HCT116 (cell line): Measurements from ENCODE around the gene TSPAN13. TPM values are rescaled to one million over a fixed set of nuclear protein-coding genes. Genes with fewer than 3 reads are reported as not detected.

Experiments
- ATAC-seq: fragments of 200-7000 bp; cut with Tn5 transposase; 2 replicates; pipeline ENCODE4 v1.9.1; 2020; ENCODE audit warnings: mild to moderate bottlenecking, moderate library complexity
- BruUV-seq: library from RNA; stranded (reverse); fragments of 400-500 nt; replicated peaks from 2 replicates; lab custom pipeline; 2021; lab: Mats Ljungman, UMichigan
- CTCF ChIA-PET: fragments of 300-600 bp; sonication (Branson Sonifier 250); formaldehyde crosslinking; loops from one replicate; lab custom pipeline; 2021; ENCODE audit warnings: antibody characterized with exemption; lab: Charles Lee
- POLR2A ChIA-PET: fragments of 300-600, 350-600 bp; sonication (Branson Sonifier 250); formaldehyde crosslinking; loops from one replicate; lab custom pipeline; 2021; ENCODE audit warnings: antibody characterized with exemption; lab: Charles Lee
- RAD21 ChIA-PET, 2 experiments: fragments of 300-600 bp; sonication (Branson Sonifier 250); formaldehyde crosslinking; loops; one replicate each; lab custom pipeline; 2023; ENCODE audit warnings: low total read pairs in 2 of 2; ENCODE audit not compliant: uncharacterized antibody in 2 of 2, unreplicated experiment in 2 of 2, low non-redundant PET in 1 of 2; lab: Charles Lee
- DNase-seq: peaks from one replicate; pipeline ENCODE4 v3.0.0-alpha.2; 2010; ENCODE audit warnings: low read depth, low spot score
- H2AFZ ChIP-seq: fragments of 200-600 bp; shearing (Covaris generic), sonication (generic); 2 replicates; pipeline ENCODE4 v1.6.1; 2017; ENCODE audit warnings: low read depth, mixed run types, mixed read lengths, antibody characterized with exemption, low read length; ENCODE audit not compliant: poor library complexity, severe bottlenecking
- H3K27ac ChIP-seq: 2 replicates; pipeline ENCODE4 v1.5.1; 2012; ENCODE audit warnings: low read depth, low read length
- H3K27me3 ChIP-seq: fragments of 200-600 bp; sonication (generic); 2 replicates; pipeline ENCODE4 v1.6.1; 2016; ENCODE audit warnings: mixed run types, low read length, mixed read lengths; ENCODE audit not compliant: insufficient read depth
- H3K36me3 ChIP-seq, 2 experiments: fragments of 200-500 bp in 1 of 2; fragments of 200-600 bp in 1 of 2; sonication (Bioruptor generic) in 1 of 2; sonication (generic) in 1 of 2; 2 replicates each; pipeline versions ENCODE4 v1.5.1 to v1.6.1; 2014 to 2016; ENCODE audit warnings: low read length in 2 of 2, inconsistent platforms in 1 of 2, mixed read lengths in 1 of 2, mixed run types in 1 of 2; ENCODE audit not compliant: insufficient read depth in 2 of 2, control insufficient read depth in 1 of 2
- H3K4me1 ChIP-seq, 2 experiments: fragments of 200-600 bp in 1 of 2; sonication (generic) in 1 of 2; 2 replicates each; pipeline versions ENCODE4 v1.5.1 to v1.6.1; 2012 to 2017; ENCODE audit warnings: low read length in 2 of 2, inconsistent platforms in 1 of 2, mild to moderate bottlenecking in 1 of 2, mixed read lengths in 1 of 2, mixed run types in 1 of 2, moderate library complexity in 1 of 2; ENCODE audit not compliant: insufficient read depth in 2 of 2, control insufficient read depth in 1 of 2
- H3K4me2 ChIP-seq: fragments of 200-600 bp; sonication (generic); 2 replicates; pipeline ENCODE4 v1.6.1; 2017; ENCODE audit warnings: mixed run types, low read length, mixed read lengths
- H3K4me3 ChIP-seq, 2 experiments: fragments of 200-600 bp in 1 of 2; sonication (generic) in 1 of 2; replicated peaks in 1 of 2; 2 replicates each; pipeline ENCODE4 v1.5.1; 2011 to 2016; ENCODE audit warnings: low read length in 2 of 2, control low read depth in 1 of 2, low read depth in 1 of 2, mild to moderate bottlenecking in 1 of 2, mixed read lengths in 1 of 2, mixed run types in 1 of 2
- H3K79me2 ChIP-seq: fragments of 200-600 bp; sonication (generic); 2 replicates; pipeline ENCODE4 v1.6.1; 2017; ENCODE audit warnings: mild to moderate bottlenecking, mixed run types, low read length, moderate library complexity, mixed read lengths; ENCODE audit not compliant: insufficient read depth
- H3K9ac ChIP-seq: fragments of 200-600 bp; sonication (generic); 2 replicates; pipeline ENCODE4 v1.6.1; 2016; ENCODE audit warnings: low read length, mixed read lengths
- H3K9me2 ChIP-seq: fragments of 200-600 bp; sonication (generic), shearing (Covaris generic); 2 replicates; pipeline ENCODE4 v1.6.1; 2017; ENCODE audit warnings: mixed run types, mild to moderate bottlenecking, moderate library complexity; ENCODE audit not compliant: insufficient read depth
- H3K9me3 ChIP-seq, 2 experiments: fragments of 200-500 bp in 1 of 2; fragments of 200-600 bp in 1 of 2; sonication (Bioruptor generic) in 1 of 2; sonication (generic) in 1 of 2; 2 replicates each; pipeline ENCODE4 v1.6.1; 2014 to 2017; ENCODE audit warnings: low read length in 2 of 2, mixed read lengths in 2 of 2, inconsistent platforms in 1 of 2, low read depth in 1 of 2, mild to moderate bottlenecking in 1 of 2, mixed run types in 1 of 2, moderate library complexity in 1 of 2; ENCODE audit not compliant: control insufficient read depth in 1 of 2, insufficient read depth in 1 of 2
- H4K20me1 ChIP-seq: fragments of 200-600 bp; sonication (generic), shearing (Covaris generic); 2 replicates; pipeline ENCODE4 v1.6.1; 2017; ENCODE audit warnings: mixed run types, mild to moderate bottlenecking, moderate library complexity; ENCODE audit not compliant: insufficient read depth
- ATF3 ChIP-seq: IDR thresholded peaks from 2 replicates; pipeline ENCODE4 v1.6.1; 2012
- CBX3 ChIP-seq: IDR thresholded peaks from 2 replicates; pipeline ENCODE4 v1.6.1; 2012; ENCODE audit warnings: low read depth
- CTCF ChIP-seq, 3 experiments: fragments of 200-600 bp in 1 of 3; sonication (generic) in 1 of 3; IDR thresholded peaks in 2 of 3; conservative IDR thresholded peaks in 1 of 3; 2 replicates each; pipeline ENCODE4 v1.5.1; 2012 to 2017; ENCODE audit warnings: low read depth in 2 of 3, low read length in 2 of 3, antibody characterized with exemption in 1 of 3, borderline replicate concordance in 1 of 3, control low read depth in 1 of 3, mild to moderate bottlenecking in 1 of 3, mixed read lengths in 1 of 3, mixed run types in 1 of 3, moderate library complexity in 1 of 3; ENCODE audit not compliant: insufficient read depth in 1 of 3
- EGR1 ChIP-seq: IDR thresholded peaks from 2 replicates; pipeline ENCODE4 v1.6.1; 2012; ENCODE audit warnings: low read depth
- JUND ChIP-seq: IDR thresholded peaks from 2 replicates; pipeline ENCODE4 v1.6.1; 2012
- POLR2AphosphoS5 ChIP-seq: IDR thresholded peaks from 2 replicates; pipeline ENCODE4 v1.6.1; 2011; ENCODE audit warnings: mild to moderate bottlenecking, low read depth, low read length, moderate library complexity
- RAD21 ChIP-seq: IDR thresholded peaks from 2 replicates; pipeline ENCODE4 v1.6.1; 2012; ENCODE audit warnings: low read depth, mild to moderate bottlenecking
- SP1 ChIP-seq: IDR thresholded peaks from 2 replicates; pipeline ENCODE4 v1.6.1; 2012; ENCODE audit warnings: low read depth
- TCF7L2 ChIP-seq: IDR thresholded peaks from 2 replicates; pipeline ENCODE4 v1.7.0; 2011; ENCODE audit warnings: borderline replicate concordance, inconsistent platforms; ENCODE audit not compliant: insufficient read depth, insufficient read length; ENCODE audit errors: extremely low read depth
- YY1 ChIP-seq: IDR thresholded peaks from 2 replicates; pipeline ENCODE4 v1.6.1; 2011; ENCODE audit warnings: low read length, low read depth, moderate library complexity, mild to moderate bottlenecking; ENCODE audit not compliant: insufficient replicate concordance; ENCODE audit errors: extremely low read depth
- ZFX ChIP-seq: fragments of 450-650 bp; IDR thresholded peaks from 2 replicates; pipeline ENCODE4 v1.6.1; 2017
- ZNF274 ChIP-seq: fragments of 200-500 bp; sonication (Bioruptor generic); IDR thresholded peaks from 2 replicates; pipeline ENCODE4 v1.6.1; 2014; ENCODE audit warnings: mild to moderate bottlenecking, low read depth, low read length, inconsistent platforms
- intact Hi-C: fragments of 100-400 bp; cut with micrococcal nuclease; formaldehyde crosslinking; loops from 2 replicates; pipeline ENCODE4 v1.10.0; 2022
- total RNA-seq: library from RNA; stranded (reverse); gene quantifications from one replicate; pipeline ENCODE4 v1.2.1, GENCODE V29; 2021; ENCODE audit not compliant: unreplicated experiment

TSPAN13 gene
- total RNA-seq, 1 experiment from 2014 or later = 18.5 TPM

GRCh38 chr7:16754856-16755317 lies 1.3 kb downstream of the TSPAN13 start (continued):
- no peak for TF ChIP-seq TCF7L2
- no peak for TF ChIP-seq POLR2AphosphoS5
- TF ChIP-seq CBX3 = no peak

GRCh38 chr7:16755397-16755796 lies 1.8 kb downstream of the TSPAN13 start:
- ChIA-PET CTCF (no interaction called here), POLR2A (no interaction called here), RAD21 (no interaction called here)
- no peak overlapping the region for H3K4me2 ChIP-seq
- H2AFZ ChIP-seq = no peak overlapping the region
- ATAC-seq (no peak), DNase-seq (no peak)
- 0 out of 2 replicates have a peak overlapping the region, but pooled peaks have one; percentile 64 for H3K9ac ChIP-seq
- intact Hi-C loops = no loop called here
- H4K20me1 ChIP-seq = no peaks in the 10 kb centered on the region
- no peaks in the 10 kb centered on the region for H3K9me2 ChIP-seq
- H3K79me2 ChIP-seq = 0 out of 2 replicates have a peak, but pooled peaks cover 7% of the 10 kb centered on the region
- no peaks in the 10 kb centered on the region for H3K36me3 ChIP-seq
- H3K4me3 ChIP-seq = no peak overlapping the region
- peaks cover 8 to 15% of the 10 kb centered on the region in 2 experiments; a peak in 3 of 4 replicates for H3K4me1 ChIP-seq
- BruUV-seq = no TSS peak
- no peaks in the 10 kb centered on the region for H3K9me3 ChIP-seq
- H3K27ac ChIP-seq = no peak overlapping the region
- no peak for TF ChIP-seq EGR1
- no peaks in the 10 kb centered on the region for H3K27me3 ChIP-seq

GRCh38 chr7:16758036-16758435 lies 4.5 kb downstream of the TSPAN13 start:
- H3K36me3 ChIP-seq = no peaks in the 10 kb centered on the region
- H3K27me3 ChIP-seq = no peaks in the 10 kb centered on the region
- H3K4me2 ChIP-seq = no peak overlapping the region
- POLR2A ChIA-PET = no interaction called here
- H2AFZ ChIP-seq = no peak overlapping the region
- H3K4me1 ChIP-seq = peaks cover 4 to 13% of the 10 kb centered on the region in 2 experiments; a peak in 3 of 4 replicates
- H3K9me2 ChIP-seq = no peaks in the 10 kb centered on the region
- 0 out of 2 replicates have a peak, but pooled peaks cover 7% of the 10 kb centered on the region for H3K79me2 ChIP-seq
- no TSS peak for BruUV-seq
- CTCF ChIA-PET = no interaction called here
- no peaks in the 10 kb centered on the region for H4K20me1 ChIP-seq
- intact Hi-C loops = no loop called here
- no peaks in the 10 kb centered on the region for H3K9me3 ChIP-seq
- RAD21 ChIA-PET = no interaction called here
- DNase-seq (no peak), ATAC-seq (no peak)
- no peak overlapping the region for H3K4me3 ChIP-seq
- no peak overlapping the region for H3K27ac ChIP-seq
- no peak overlapping the region for H3K9ac ChIP-seq
- TF ChIP-seq YY1 = no peak
- TF ChIP-seq JUND = no peak
- TF ChIP-seq TCF7L2 = no peak
- TF ChIP-seq ZNF274 = no peak
- no peak for TF ChIP-seq SP1
- no peak for TF ChIP-seq EGR1
- no peak for TF ChIP-seq RAD21
- no peak for TF ChIP-seq CTCF (IDR thresholded peaks at IDR 0.05 in 2 of 3, conservative IDR thresholded peaks at IDR 0.05 in 1 of 3; ENCODE audit: borderline replicate concordance in 1 of 3, insufficient read depth in 1 of 3, low read depth in 2 of 3, low read length in 2 of 3)
- no peak for TF ChIP-seq ZFX
- no peak for TF ChIP-seq POLR2AphosphoS5
- no peak for TF ChIP-seq ATF3
